Tibial nerve (tissue), 3 donors: Measurements from ENCODE around the gene STAT6.

ENCODE experiments used
- POLR2A ChIP-seq, 2 donors: fragments of 450-650 bp; IDR thresholded peaks; one replicate each; pipeline ENCODE4 v1.6.1; 2017; ENCODE audit warnings: antibody characterized with exemption in 2 of 2, mild to moderate bottlenecking in 2 of 2, moderate library complexity in 2 of 2
- TF ChIP-seq, protein P1 (sequence below), 5 experiments: fragments of 200-600 bp in 3 of 5; fragments of 450-650 bp in 2 of 5; sonication (generic) in 3 of 5; IDR thresholded peaks; one replicate each; pipeline ENCODE4 v1.5.1; 2016 to 2019; ENCODE audit warnings: antibody characterized with exemption in 5 of 5, mild to moderate bottlenecking in 3 of 5, moderate library complexity in 2 of 5

DNA sequence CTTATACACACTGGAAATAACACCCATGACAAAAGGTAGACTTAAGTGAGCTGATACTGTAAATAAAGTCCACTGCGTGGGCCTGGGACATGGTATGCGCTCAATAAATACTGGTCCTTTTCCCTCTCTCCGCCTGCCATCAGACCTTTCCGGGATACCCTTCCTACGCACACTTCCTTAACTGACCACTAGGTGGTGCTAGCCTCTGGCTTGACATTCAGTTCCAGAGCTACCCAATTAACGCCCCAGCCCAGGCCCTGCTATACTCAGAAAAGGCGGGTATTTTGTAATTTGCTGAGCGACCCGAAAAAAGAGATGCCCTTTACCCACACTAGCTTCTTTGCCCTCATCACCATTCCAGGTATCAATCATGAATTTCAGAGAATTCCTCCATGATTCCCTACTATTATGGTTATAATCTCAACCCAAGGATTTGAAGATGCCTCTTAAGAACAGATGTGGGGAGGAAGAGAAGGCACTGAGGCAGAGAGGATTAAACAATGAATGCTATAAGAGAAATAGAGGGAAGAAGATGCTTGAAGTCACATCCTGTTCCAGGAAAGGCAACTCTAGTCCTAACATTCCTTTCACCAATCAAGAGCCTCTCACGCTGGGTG, 13.2 kb upstream of the STAT6 start:
- no peak for TF ChIP-seq POLR2A (IDR thresholded peaks at IDR 0.05)
- TF ChIP-seq, protein P1, sequence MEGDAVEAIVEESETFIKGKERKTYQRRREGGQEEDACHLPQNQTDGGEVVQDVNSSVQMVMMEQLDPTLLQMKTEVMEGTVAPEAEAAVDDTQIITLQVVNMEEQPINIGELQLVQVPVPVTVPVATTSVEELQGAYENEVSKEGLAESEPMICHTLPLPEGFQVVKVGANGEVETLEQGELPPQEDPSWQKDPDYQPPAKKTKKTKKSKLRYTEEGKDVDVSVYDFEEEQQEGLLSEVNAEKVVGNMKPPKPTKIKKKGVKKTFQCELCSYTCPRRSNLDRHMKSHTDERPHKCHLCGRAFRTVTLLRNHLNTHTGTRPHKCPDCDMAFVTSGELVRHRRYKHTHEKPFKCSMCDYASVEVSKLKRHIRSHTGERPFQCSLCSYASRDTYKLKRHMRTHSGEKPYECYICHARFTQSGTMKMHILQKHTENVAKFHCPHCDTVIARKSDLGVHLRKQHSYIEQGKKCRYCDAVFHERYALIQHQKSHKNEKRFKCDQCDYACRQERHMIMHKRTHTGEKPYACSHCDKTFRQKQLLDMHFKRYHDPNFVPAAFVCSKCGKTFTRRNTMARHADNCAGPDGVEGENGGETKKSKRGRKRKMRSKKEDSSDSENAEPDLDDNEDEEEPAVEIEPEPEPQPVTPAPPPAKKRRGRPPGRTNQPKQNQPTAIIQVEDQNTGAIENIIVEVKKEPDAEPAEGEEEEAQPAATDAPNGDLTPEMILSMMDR (IDR thresholded peaks at IDR 0.05): peak; percentile 93 to 98 (median 95)
